Natural killer cell (primary cell): ENCODE data around the gene HPCA. TPM values are rescaled to one million over a fixed set of nuclear protein-coding genes. Genes with fewer than 3 reads are reported as not detected.

Experiments
- ATAC-seq, 3 donors: fragments of 150-1000 bp in 2 of 3; fragments of 200-7000 bp in 1 of 3; cut with Tn5 transposase; 1 replicate in 1 of 3; 2 replicates in 2 of 3; pipeline ENCODE4 v1.10.0; 2021; ENCODE audit warnings: mild to moderate bottlenecking in 2 of 3, moderate library complexity in 2 of 3
- DNase-seq, 2 donors: peaks; one replicate each; pipeline versions ENCODE4 v3.0.0 to v3.0.0-alpha.2; 2013 to 2021; ENCODE audit warnings: mixed read lengths in 1 of 2
- H3K27ac ChIP-seq: one replicate; pipeline ENCODE4 v1.5.1; 2013; ENCODE audit warnings: mild to moderate bottlenecking, low read length
- H3K27me3 ChIP-seq: one replicate; pipeline ENCODE4 v1.6.1; 2013; ENCODE audit warnings: low read length; ENCODE audit not compliant: control insufficient read depth, insufficient read depth
- H3K36me3 ChIP-seq: one replicate; pipeline ENCODE4 v1.6.1; 2013; ENCODE audit warnings: low read length; ENCODE audit not compliant: control insufficient read depth, insufficient read depth
- H3K4me1 ChIP-seq: one replicate; pipeline ENCODE4 v1.6.1; 2013; ENCODE audit warnings: low read length; ENCODE audit not compliant: control insufficient read depth, insufficient read depth
- H3K4me3 ChIP-seq: one replicate; pipeline ENCODE4 v1.5.1; 2013; ENCODE audit warnings: low read length
- H3K9me3 ChIP-seq: one replicate; pipeline ENCODE4 v1.6.1; 2013; ENCODE audit warnings: low read length; ENCODE audit not compliant: control insufficient read depth, insufficient read depth
- H3K27ac Mint-ChIP-seq, 2 donors: one replicate each; pipeline ENCODE4 v1.8.0; 2022; ENCODE audit warnings: mild to moderate bottlenecking in 2 of 2, mixed read lengths in 2 of 2, moderate library complexity in 1 of 2
- H3K27me3 Mint-ChIP-seq, 2 donors: one replicate each; pipeline ENCODE4 v1.8.0; 2022; ENCODE audit warnings: low read depth in 2 of 2, mixed read lengths in 2 of 2
- H3K36me3 Mint-ChIP-seq: one replicate; pipeline ENCODE4 v1.8.0; 2022; ENCODE audit warnings: mixed read lengths
- H3K4me1 Mint-ChIP-seq, 2 donors: one replicate each; pipeline ENCODE4 v1.8.0; 2022; ENCODE audit warnings: mixed read lengths in 2 of 2
- H3K4me3 Mint-ChIP-seq: one replicate; pipeline ENCODE4 v1.8.0; 2022; ENCODE audit warnings: mild to moderate bottlenecking, moderate library complexity, mixed read lengths
- H3K9me3 Mint-ChIP-seq, 2 donors: one replicate each; pipeline ENCODE4 v1.8.0; 2022; ENCODE audit warnings: mixed read lengths in 2 of 2
- WGBS: methylation state at CpG from one replicate; pipeline ENCODE4 v1.1.7; 2013; ENCODE audit warnings: missing lambda C conversion rate; ENCODE audit not compliant: insufficient coverage; 5-methylcytosine and 5-hydroxymethylcytosine counted together
- intact Hi-C: fragments of 100-400 bp; cut with micrococcal nuclease; formaldehyde crosslinking; loops from one replicate; pipeline ENCODE4 v1.14.2; 2022
- total RNA-seq, 4 donors: library from RNA; stranded (reverse); fragments of 120-200 nt in 1 of 4; gene quantifications; one replicate each; pipeline versions ENCODE4 v1.2.3 to v1.2.4, GENCODE V29; 2013 to 2022
- TF ChIP-seq, protein P1 (sequence below): fragments of 200-600 bp; IDR thresholded peaks from one replicate; pipeline ENCODE4 v1.8.0; 2022; ENCODE audit warnings: antibody characterized with exemption

The HPCA gene
- total RNA-seq: under 1 TPM in 1 of 3 donors, not detected in 2; 0.59 TPM
- not detected for total RNA-seq (2013)

DNA sequence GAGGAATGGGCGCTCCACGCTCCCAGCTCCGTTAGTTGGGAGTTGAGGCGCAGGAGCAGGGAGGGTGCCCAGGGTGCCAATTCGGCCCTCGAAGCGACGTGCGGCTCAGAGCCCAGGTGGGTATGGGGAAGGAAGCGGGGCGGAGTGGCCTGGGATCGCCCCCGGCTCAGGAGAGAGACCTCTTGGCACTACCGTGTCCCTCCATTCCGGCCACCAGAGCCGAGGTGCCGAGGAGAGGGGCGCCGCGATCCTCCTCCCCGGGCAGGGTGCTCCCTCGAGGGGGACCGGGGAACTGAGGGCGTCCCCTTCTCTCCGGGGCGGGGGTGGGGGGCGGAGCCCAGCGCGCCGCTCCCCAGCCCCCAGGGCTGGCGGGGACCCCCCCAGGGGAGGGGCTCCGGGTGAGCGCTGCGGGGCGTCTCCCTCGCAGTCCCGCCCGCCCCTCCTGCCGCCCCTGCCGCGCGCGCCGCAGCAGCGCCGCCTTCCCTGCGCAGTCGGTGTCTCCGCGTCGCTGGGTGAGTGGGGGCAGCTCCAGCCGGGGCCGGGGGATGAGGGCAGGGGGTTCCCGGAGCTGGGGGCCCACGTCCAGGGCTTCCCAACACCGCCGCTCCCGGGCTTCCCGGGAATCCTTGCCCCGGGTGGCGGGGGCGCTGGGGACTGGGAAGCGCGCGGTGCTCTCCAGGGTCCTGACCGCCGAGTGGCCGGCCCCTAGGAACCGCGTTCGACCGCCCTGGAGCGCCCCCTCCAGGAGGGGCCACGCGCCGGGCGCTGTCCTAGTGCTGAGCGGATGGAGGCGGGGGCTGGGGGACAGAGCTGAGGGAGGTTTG lies at the start of gene HPCA:
HPCA (plus strand) TSS at position 488 of the 824 bp plus-strand sequence. CDS start 2,408 bp downstream, outside the sequence.
- Mint-ChIP-seq H3K4me1 (peaks cover 0 to 10% of the 10 kb centered on the region in 2 donors), H3K27me3 (peaks cover 47 to 68% of the 10 kb centered on the region in 2 donors), H3K36me3 (no peaks in the 10 kb centered on the region), H3K9me3 (no peaks in the 10 kb centered on the region), H3K27ac (no peak within 1 kb of the TSS), H3K4me3 (peak within 1 kb of the TSS; percentile 45)
- Histone ChIP-seq H3K9me3 (no peaks in the 10 kb centered on the region), H3K4me1 (peaks cover 4% of the 10 kb centered on the region), H3K27me3 (peaks cover 33% of the 10 kb centered on the region), H3K4me3 (no peak within 1 kb of the TSS), H3K36me3 (no peaks in the 10 kb centered on the region), H3K27ac (no peak within 1 kb of the TSS)
- intact Hi-C loops: no loop called here
- 4% methylated on average over 79 of the region's 79 CpGs for WGBS
- ATAC-seq: peak; percentile 82 to 98 (median 92)
- TF ChIP-seq, protein P1, sequence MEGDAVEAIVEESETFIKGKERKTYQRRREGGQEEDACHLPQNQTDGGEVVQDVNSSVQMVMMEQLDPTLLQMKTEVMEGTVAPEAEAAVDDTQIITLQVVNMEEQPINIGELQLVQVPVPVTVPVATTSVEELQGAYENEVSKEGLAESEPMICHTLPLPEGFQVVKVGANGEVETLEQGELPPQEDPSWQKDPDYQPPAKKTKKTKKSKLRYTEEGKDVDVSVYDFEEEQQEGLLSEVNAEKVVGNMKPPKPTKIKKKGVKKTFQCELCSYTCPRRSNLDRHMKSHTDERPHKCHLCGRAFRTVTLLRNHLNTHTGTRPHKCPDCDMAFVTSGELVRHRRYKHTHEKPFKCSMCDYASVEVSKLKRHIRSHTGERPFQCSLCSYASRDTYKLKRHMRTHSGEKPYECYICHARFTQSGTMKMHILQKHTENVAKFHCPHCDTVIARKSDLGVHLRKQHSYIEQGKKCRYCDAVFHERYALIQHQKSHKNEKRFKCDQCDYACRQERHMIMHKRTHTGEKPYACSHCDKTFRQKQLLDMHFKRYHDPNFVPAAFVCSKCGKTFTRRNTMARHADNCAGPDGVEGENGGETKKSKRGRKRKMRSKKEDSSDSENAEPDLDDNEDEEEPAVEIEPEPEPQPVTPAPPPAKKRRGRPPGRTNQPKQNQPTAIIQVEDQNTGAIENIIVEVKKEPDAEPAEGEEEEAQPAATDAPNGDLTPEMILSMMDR: peak; percentile 22
- DNase-seq: peak; percentile 56 to 59

GRCh38 chr1:32848354-32849063 lies 37.8 kb upstream of the HPCA start:
- Histone ChIP-seq H3K9me3 (no peaks in the 10 kb centered on the region), H3K36me3 (peaks cover 50% of the 10 kb centered on the region), H3K27ac (no peak overlapping the region), H3K4me1 (no peaks in the 10 kb centered on the region), H3K27me3 (no peaks in the 10 kb centered on the region), H3K4me3 (no peak overlapping the region)
- TF ChIP-seq, protein P1: no peak
- H3K4me1 Mint-ChIP-seq: peaks cover 0 to 3% of the 10 kb centered on the region in 2 donors
- no peaks in the 10 kb centered on the region for H3K36me3 Mint-ChIP-seq
- no peak overlapping the region for H3K4me3 Mint-ChIP-seq
- ATAC-seq: no peak
- peaks cover 0 to 3% of the 10 kb centered on the region in 2 donors for H3K9me3 Mint-ChIP-seq
- WGBS: no CpG with 5 or more reads among the region's 2 CpGs
- intact Hi-C loops: no loop called here
- DNase-seq: no peak
- no peaks in the 10 kb centered on the region for H3K27me3 Mint-ChIP-seq
- H3K27ac Mint-ChIP-seq: no peak overlapping the region

DNA sequence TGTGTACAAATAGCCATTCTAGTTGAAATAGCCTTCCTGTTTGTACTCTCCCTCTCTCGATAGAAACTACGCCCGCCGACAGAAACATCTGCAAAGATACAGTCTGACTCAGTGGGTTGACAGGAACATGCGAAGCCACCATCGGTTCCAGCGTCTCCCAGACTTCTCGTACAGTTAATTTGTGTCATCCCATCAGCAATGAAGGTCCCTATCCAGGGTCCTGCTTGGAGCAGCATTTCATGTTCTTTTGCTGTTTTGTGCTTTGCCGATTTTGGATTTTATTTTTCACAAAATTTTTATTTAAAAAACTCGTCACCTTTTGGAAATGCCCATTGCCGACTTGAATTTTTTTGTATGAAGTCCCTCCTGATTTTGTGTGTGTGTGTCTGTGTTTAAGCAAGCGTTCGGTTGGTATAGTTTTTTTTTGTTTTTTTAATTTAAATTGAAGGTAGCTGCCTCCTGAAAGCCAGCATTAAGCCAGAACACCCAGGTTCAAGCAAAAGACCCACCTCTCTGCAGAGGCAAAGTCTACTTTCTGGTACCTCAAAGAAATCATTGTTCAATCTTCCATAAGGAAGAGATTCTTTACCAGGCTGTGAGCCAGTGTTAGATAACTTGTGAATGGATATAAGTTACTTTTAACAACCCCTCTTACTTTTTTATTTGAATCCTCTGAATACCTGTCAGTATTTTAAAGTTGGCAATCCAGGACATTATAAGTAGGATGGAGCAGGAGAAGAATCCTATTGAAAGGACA lies 30.3 kb upstream of the HPCA start:
- intact Hi-C loops: no loop called here
- TF ChIP-seq, protein P1: no peak
- no peaks in the 10 kb centered on the region for H3K27me3 Mint-ChIP-seq
- H3K27ac Mint-ChIP-seq: no peak overlapping the region
- 96% methylated on average over 13 of the region's 13 CpGs for WGBS
- H3K36me3 Mint-ChIP-seq: peaks cover 9% of the 10 kb centered on the region
- Histone ChIP-seq H3K27ac (no peak overlapping the region), H3K4me1 (no peaks in the 10 kb centered on the region), H3K9me3 (no peaks in the 10 kb centered on the region), H3K27me3 (no peaks in the 10 kb centered on the region), H3K36me3 (peaks cover 66% of the 10 kb centered on the region), H3K4me3 (no peak overlapping the region)
- H3K9me3 Mint-ChIP-seq: no peaks in the 10 kb centered on the region
- H3K4me1 Mint-ChIP-seq: no peaks in the 10 kb centered on the region
- DNase-seq (no peak), ATAC-seq (no peak)
- H3K4me3 Mint-ChIP-seq: no peak overlapping the region
